HG03064 (cell line): Measurements from ENCODE around the gene RAB24.

Experiments used
- ATAC-seq: cut with Tn5 transposase; IDR thresholded peaks from one replicate; pipeline ENCODE4 v1.9.1; 2021; ENCODE audit warnings: low read depth; ENCODE audit not compliant: unreplicated experiment

The RAB24 gene

DNA sequence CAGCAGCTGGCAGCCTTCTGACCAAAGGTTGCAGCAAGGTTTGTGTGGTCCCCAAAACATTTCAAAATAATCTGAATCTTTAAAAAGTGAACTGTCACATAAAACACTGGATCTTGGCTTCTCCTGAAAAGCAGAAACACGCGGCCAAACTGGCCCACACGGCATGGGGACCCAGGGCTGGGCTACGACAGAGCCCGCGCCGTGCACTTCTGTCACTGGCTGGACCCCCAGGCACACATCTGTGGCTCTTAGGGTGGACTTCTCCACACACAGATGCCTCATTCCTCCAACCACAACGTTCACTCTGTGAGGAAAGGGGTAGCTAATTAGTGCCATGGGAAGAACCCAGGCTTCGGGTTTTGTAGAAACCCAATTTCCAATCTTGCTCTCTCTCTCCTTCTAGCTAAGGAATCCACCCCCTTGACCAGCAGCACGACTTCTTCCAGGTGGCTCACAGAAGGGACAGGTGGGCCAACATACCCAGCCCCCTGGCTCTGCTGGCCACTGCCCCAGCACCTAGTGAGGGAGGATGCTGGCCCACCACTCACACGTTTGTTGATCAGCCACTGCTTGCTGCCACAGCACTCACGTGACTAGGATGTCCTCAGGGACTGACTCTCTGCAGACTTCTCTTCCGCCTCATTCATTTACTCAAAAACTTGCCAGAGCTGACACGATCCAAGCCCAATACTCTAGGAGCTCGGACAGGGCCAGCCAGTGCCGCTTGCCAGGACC, 30.1 kb upstream of the RAB24 start:
- ATAC-seq = no peak

DNA sequence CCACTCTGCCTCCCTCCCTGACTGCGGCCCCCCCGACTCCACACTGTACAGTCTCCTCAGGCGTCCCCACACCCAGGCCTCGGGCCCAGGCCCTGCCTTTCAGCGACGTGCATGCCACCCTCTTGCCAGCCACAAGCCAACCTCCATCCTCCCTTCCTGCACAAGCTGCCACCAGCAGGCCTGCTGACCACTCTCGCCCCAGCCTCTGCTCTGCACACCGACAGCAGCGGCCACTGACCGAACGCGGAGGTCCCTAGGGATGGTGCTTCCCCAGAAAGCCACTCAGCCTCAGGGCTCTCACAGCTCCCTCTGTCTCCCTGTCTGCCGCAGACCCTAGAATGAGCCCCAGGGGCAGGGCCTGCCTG, 29.4 kb upstream of the RAB24 start:
- ATAC-seq = no peak

DNA sequence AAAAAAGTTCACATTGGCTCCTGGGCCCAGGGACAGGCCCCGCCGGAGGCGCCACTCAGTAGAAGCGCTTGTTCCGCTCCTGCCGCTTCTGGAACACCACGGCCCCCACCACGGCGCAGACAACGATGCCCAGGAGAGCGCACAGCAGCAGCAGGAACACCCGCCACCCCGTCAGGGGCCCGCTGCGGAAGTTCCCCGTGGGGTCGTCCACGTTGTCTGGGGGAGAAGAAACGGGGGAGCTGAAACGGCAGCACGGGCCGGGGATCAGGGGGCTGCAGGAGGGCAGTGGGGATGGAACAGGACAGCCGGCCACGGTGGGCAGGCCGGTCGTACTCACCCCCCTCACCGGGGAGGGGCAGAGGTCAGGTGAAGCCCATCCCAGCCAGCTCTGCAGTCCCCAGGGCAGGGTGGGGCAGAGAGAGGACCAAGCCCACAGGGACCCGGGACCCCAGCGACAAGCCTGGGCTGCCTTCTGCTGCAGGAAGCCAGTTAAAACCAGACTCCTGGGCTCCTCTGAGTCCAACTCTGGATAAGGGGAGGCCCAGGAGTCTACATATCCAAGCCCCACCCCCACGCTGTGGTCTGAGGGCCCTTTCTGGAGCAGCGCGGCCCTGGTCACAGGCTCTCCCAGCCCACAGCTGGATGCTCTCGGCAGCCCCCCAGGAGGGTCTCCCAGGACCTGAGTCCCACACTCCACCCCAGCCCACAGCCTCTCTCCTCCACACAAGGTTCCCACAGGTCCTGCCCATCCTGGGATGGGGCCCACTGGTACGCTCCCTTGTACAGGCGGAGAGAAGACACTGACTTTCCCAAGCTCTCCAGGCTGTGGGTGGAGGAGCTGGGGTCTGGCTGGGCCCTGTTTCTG, 28.7 kb upstream of the RAB24 start:
- ATAC-seq = no peak

DNA sequence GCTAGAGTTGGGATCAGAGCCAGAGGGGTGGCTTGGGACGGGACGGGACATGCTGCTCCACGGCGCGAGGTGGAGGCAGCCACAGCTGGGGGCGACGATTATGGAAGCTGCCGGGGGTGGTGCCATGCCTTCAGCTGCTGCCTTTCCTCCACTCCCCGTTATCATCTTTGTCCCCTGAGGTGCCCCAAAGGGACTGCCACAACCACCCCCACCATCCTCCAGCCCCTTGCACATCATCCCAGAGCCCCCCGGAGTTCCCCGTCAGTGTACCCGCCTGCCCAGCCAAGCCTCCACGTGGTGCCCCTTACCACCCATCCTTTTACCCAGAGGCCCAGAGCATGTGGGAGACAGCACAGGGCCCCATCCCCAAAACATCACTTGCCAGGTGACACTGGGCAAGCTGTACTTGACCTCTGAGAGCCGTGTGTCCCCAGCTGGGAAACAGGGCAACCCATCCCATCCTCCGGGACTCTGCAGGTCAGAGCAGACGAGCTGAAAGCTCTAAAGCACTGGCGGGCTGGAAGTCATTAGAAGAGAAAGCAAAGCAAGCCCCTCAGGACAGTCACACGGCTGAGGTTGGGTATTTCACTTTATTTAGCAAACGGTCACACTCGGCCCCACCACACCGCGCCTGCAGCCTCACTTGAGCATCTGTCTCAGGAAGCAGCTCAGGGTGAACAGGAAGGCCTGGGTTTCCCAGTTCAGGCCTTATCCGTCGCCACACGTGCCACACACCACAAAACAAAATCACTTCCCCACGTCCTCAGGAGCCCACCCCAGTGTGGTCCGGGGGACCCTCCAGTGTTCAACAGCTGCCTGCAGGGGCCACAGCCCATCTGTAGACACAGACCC, 27.7 kb upstream of the RAB24 start:
- ATAC-seq = no peak

DNA sequence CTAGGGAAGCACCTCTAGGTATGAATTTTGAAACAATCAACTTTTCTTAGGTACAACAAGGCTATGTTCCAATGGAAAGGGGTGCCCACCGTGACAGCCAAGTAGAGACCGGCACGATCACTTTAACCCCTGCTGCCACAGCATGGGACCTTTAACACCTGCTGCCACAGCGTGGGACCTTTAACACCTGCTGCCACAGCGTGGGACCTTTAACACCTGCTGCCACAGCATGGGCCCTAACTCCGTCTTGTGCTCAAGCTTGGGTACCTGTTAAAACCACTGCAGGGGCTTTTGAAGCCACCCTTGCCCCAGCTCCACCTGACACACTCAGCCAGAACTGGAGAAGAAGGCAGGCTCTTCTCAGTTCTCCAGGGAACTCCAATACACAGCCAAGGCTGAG, 26.4 kb upstream of the RAB24 start:
- ATAC-seq = no peak

DNA sequence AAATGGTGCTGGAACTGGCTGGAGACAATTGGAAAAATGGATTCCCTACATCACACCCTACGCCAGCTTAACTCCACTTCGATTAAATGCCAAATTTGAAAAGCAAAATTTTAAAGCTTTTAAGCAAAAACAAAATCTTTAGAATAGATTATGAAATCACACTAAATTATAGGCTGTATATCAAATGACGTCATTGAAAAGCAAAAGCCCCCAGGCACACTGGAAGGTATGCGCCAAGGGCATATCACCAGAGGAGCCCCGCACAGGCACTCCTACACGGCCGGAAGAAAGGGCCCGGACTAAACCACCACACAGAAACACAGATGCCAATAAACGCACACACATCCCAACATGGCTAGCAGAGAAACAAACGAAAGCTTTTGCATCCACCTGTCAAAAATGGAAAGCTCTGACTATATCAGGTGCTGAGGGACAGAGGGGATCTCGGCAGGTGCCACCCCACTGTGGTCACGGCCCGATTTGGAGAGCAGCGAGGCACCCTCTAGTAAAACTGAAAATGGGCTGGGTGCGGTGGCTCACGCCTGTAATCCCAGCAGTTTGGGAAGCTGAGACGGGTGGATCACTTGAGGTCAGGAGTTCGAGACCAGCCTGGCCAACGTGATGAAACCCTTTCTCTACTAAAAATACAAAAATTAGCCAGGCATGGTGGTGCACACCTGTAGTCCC, 25.2 kb upstream of the RAB24 start:
- ATAC-seq = no peak

DNA sequence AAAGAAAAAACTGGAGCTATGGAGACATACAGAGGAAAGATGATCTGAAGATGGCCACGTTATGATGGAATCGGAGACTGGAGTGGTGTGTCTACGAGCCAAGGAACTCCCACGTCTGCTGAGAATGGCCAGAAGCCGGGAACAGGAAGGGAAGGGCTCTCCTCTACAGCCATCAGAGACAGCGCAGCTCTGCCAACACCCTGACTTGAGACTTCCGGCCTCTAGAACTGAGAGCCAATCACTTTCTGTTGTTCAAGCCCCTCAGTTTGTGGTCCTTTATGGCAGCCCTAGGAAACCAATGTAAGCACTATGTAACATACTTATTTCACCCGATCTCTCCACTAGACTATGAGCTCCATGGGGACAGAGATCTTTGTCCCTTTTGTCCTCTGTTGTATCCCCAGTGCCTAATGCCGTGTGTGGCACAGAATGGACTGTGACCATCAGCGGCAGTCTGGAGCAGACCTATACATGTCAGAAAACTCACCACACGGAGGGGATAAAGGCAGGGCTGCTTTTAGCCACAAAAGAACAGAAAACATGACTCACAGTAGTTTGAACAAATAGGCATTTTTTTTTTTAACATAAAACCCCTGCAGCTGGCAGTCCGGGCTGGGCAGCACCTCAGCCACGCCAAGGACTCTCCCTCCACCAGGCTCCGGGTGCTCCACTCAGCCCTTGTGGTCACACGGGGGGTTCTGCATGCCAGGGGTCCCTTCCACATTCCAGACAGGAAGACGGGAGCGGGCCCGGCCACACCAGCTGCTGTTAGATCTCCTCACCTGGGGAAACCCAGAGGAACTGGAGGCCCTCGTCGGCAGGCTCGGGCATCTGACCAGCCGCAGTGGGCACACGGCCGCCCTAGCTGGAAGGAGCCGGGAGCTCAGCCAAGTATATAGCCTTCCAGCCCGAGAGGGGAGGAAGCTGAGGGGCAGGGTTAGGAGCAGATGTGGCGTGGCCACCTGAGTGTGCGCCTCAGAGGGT, 24.3 kb upstream of the RAB24 start:
- ATAC-seq = no peak

DNA sequence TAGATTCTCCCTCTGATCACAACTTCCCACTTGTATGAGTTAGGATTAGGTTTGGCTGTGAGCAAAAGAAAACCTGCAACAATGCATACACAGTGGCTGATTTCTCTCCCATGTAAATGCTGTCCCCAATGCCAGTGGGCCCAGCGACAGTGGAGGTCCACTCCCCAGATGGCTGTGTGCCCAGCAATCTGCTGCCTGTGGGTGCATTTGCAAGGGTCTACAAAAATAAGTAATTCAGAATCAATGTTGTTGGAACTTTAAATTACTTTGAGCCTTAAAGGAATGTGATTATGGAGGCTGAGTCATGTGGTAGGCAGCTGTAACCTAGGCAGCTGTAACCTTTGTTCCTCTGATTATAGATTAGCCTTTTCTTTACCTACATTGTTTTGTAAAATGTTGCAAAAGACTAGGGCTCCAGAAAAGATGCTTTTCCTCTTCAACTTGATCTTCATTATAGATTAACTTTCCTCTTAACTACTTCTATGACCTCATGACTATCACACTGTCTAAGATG, 22.4 kb upstream of the RAB24 start:
- ATAC-seq = no peak

DNA sequence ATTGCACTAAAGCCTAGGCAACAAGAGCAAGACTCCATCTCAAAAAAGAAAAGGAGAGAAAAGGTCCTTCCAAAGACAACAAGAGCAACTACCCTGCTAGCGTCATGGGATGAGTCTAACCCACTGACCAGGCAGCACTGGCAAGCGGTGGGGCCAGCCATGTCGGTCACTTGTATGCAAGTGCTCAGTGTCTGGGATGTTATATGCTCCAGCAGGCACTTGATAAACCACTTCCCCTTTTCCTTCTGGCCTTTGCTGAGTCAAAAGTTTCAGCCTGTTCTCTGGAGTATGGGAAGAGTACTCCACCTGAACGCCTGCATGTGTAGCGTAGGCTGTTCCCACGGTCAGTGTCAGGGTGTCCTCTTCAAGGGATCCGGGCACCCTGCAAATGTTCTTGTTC, 17.4 kb upstream of the RAB24 start:
- ATAC-seq = no peak

DNA sequence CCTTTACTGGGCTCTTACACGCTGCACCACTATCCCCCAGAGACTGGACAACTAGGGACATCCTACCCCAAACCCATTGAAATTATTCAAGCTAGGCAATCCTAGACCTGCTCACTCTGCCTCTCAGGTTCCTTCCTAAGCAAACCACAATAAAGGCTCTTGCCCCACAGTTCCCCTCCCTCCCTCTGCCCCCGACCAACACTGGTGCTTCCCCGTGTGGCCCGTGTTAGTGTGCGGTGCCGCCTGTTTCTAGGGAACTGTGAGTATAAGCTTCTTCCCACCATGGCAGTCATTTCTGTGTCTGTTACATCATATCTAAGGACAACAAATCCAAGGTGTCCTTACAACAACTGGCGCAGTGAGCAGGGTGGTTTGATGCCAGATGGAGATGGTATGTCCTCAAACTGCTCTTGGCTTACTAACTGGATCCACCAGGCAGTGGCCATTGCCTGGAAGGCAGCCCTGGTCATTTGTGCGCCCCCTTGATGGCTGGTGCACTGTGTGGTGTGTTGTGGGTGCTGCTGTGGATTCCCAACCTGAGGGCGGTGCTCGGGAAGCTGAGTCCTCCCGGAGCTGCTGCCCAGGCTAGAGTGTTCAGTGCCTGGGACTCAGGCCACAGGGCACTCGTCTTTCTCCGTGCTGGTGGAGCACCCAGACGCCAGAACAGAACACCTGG, 16.5 kb upstream of the RAB24 start:
- ATAC-seq = no peak

DNA sequence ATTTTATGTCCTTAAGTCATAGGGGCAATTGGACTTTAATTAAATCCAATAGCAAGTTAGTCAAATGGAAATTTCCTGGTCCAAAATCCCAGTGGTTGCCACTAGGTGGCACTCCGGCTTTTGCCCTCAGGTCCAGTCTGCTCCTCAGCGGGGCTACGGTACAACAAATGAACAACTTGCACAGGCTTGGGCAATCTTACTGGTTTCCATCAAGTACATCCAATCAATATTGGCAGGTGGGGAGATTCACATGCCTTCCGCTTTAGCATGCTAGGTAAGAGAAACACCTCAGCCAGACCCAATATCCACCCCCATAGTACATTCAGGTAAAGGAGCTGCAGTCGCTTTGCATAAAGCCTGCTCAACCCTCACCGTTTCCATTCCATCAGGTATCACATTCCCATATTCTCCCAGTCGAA, 14.4 kb upstream of the RAB24 start:
- no peak for ATAC-seq

DNA sequence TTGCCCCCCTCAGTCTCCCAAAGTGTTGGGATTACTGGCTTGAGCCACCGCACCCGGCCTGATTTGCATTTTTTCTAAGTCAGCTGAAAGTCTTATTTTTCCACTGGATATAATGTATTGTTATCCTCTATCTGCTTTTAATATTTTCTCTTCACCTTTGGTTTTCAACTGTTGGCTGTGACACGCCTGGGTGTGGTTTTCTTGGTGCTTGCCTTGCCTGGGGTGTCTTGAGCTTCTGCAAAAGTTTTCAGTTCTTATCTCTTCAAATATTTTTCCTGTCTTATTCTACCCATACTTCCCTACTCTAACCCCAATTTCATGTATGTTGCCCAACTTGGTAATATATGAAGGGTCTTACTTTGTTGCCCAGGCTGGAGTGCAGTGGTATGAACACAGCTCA, 12.5 kb upstream of the RAB24 start:
- no peak for ATAC-seq

DNA sequence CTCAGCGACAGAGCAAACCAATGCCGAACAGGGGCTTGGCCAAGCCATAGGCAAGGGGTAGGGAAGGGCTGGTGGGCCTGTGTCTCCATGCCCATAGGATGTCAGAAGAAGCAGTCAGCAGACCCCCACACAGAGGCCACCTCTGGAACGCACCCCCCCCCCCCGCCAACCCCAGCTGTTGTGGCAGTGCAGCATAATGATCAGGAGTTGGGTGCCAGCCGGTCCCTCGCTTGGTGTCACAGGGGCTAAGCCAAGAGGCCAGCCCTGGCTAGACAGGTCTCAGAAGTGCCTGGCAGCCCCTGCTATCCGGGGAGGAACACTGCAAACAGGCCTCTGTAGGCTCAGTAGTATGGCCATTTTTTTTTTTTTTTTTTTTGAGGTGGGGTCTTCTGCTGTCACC, 11.9 kb upstream of the RAB24 start:
- no peak for ATAC-seq

DNA sequence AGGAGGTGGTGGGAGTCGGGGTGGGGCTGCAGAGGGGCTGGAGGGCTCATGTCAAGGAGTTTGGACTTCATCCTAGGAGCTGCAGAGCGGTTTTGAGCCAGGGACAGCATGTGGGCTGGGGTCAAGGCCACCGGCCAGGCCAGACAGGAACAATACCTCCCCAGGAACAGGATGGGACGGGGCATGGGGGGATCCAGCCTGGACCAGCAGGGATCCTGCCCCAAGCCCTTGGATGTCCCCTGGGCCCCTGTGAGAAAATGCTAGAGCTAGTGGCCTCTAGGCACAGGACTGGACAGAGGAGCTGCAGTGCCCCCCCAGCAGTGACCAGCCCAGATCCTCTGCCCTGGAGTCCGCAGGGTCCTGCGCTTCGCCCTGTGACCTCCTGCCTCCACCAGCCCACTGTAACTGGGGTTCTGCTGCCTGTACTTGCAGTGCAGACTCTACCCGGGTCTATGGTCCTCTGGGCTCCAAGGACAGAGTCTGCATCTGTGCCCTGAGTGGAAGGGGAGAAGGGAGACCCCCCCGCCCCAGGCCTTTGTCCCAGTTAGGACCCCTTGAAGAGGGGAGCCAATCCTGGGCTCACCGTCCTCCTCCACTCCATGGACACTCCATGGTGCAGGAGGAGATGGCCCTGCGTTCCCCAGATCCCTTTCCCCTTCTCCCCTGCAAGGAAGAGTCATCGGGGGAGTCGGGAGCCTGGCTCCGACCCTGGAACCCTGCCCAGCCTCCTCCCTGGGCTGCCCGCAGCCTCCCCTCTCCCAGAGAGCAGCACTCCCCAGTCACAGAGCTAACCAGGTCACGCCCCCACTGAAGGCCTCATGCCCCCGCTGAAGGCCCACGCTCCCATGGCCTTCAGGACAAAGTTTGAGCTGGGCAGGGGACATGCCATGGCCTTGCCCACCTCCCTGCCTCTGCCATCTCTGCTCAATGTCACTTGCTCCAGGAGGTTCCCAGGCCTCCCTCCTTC, 11.1 kb upstream of the RAB24 start:
- ATAC-seq = no peak

DNA sequence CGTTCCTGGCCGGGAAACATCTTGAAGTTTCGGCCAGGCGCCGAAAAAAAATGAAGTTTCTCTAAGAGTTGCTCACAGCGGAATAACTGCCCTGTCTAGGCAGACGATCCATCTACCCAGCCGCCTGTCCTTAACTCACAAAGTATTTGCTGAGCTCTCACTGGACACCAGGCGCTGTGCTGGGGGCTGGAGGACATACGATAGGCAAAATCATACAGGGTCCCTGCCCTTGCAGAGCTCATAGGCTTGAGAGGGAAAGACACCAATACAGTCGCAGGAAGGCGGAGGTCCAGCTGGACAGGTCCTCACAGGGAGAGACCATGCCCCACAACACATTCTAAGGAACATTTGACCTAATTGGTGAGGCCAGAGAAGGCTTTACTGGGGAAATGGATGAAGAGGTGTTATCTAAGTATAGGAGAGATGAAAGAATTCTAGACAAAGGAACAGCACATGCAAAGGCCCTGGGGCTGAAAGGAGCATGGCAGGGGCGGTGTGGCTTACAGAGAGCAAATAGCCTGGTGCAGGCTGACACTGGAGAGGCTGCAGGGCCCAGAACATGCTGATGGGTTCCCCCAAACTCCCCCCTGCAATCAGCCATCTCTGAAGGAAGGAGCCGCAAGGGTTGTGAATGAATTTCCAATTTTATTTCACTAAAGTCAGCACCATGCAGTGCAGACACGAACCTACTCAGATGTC, 10.2 kb upstream of the RAB24 start:
- ATAC-seq = no peak

DNA sequence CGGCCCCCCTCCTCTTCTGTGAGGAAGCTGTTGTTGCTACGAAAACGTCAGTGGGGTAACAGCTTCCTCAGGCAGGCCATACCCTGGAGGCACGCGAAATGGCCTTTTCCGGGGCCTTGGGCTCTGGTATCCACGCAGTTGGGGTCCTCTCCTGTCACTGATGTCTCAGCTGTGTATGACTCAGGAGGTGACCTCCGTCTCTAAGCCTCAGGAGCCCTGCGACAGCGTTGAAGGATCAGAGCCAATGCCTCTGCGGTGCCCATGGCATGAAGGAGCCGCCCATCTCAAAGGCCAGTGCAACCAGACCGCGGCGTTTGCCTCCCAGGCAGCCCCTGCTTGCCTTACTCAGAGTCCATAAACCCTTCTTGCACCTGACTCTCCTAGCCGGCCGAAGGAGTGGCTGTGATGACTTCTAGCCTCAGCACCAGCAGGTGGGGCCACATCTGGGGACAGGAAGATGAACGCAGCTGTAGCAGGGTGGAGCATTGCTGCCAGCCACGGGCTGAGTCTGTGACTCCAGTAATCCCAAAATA, 9.2 kb upstream of the RAB24 start:
- ATAC-seq = peak; percentile 27
